ENCODE results near the gene OVCH1.
"Not testable (repeated sequence)": the region's sequence is repeated elsewhere in the genome, so short reads cannot be mapped to it uniquely, and the experiment has no call there.

Gene OVCH1

DNA sequence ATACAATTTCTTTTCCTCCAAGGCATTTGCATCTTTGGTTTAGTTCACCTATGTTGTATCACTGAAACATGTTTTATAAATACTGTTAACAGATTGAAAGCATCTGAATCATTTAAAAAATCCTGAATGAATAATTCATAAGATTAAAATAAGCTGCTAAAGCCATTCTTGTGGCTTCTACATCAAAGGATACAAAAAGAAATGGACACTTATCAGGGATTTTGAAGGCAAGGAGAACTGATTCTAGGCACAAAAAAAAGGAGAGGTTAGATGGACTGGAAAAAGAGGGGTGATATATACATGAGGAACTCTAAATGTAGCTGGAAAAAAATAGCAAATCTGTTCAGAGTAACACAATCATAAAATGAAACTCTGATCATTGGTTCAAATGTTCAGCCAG, 5.8 kb upstream of the OVCH1 start:
- in situ Hi-C loops (cut with MboI; ENCODE audit: low sequenced_read_pairs): loop anchor here (25.0 kb wide), 1 partner anchor 1309 kb away; no protein-coding TSS in a partner anchor

DNA sequence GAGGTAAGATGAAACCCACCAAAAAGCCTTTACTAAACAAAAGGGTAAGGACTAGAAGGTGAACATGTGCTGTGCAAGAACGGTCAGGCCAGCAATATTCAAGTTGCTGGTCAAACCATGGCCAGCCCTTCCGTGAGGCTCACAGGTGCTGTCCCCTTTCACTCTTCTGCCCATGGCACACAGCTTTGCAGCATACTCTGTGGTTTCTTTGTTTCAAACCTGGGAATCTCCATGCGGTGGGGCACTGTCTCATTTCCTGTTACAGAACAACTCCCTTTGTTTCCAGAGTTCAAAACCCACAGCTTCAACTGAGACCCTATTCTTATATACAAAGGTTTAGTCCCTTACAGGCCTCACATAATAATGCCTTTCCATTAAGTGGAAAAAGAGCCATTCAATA, 1.7 kb upstream of the OVCH1 start:
- in situ Hi-C loops (cut with MboI; ENCODE audit: low sequenced_read_pairs): no loop called here

DNA sequence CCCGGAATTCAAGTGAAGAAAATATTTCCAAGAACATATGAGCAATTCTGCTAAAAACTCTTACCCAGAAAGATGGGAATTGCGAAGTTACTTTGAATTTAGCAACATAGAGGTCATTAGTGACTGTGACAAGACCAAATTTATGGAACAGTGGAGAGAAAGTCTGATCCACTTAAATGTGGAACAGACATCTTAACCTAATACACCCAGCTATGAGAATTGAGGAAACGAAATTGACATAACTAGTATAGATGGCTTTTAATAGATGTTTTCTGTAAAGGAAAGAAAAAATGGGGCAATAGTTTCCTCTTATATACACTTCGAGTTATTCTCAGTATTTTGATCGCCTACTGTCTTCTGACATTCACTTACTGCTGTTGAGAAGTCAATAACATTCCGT, 4.6 kb downstream of the OVCH1 start:
- in situ Hi-C loops (cut with MboI; ENCODE audit: low sequenced_read_pairs): no loop called here

DNA sequence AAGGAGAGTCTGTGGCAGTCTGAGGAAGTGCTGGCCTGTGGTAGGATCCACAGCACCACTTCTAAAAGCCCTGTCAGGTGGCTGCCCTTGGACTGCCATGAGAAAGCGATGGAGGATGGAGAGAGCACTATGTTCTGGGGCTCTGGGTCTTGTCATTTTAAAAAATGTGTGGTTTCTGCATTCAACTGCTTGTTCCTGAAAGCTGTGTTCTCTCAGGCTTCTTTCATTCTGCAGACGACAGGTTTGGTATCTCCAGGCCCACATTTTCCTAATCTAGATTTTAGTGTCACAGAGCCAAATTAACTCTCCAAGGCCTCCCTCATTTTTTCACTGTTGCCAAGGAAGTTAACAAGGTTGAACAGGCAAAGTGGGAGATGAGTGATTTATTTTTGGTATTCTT, 10.5 kb downstream of the OVCH1 start:
- in situ Hi-C loops (cut with MboI; ENCODE audit: low sequenced_read_pairs): no loop called here

DNA sequence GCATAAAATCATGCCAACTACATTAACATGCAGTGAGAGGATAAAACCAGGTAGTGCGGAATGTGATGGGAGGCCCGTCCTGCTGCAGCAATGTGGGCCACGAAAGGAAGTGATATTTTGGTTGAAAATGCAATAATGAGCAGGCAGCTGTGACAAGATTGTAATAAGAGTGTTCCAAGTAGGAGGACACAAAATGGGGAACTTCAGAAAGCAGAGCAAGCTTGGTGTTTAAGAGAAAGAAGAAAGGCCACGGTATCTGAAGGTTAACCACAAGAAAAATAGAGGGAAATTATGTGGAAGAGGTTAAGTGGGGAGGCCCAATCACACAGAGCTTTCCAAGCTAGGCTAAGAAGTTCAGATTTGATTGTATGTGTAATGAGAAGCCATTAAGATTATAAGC, 34.3 kb downstream of the OVCH1 start:
- in situ Hi-C loops (cut with MboI; ENCODE audit: low sequenced_read_pairs): no loop called here

DNA sequence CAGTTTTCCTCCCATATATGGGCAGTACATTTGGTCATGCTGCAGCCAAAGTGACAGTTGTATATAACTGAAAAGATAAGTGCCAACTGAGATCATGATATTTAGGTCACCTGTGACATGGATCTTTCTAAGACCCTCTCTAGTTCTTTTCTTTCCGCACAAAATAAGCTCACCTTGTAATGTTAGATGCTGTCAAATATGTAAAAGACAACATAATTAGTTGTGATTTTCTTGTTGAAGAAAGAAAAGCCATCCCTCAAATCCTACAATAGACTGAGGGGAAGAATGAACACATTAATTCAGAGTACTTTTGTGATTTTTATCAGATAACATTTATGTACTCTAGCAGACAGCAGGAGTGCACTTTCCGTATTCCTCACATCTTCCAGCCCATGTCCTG, 37.4 kb downstream of the OVCH1 start:
- in situ Hi-C loops (cut with MboI; ENCODE audit: low sequenced_read_pairs): no loop called here

DNA sequence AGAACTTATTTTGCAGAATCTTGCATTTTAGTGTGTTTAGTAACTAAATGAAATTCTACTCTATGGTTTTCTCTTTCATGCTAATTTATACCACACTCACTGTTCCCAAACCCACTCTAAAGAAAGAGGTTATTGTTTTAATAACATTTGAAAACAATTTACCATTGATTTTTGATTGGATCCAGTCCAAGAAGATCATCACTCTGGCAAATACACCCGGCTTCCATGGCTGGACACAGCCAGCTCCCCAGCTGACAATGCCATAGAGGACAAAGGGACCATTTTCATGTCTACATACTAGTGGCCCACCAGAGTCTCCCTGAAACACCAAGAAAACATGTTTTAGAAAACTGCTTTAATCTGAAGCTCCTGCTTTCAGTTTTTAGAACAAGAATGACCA, 42.4 kb downstream of the OVCH1 start:
- in situ Hi-C loops (cut with MboI; ENCODE audit: low sequenced_read_pairs): no loop called here

DNA sequence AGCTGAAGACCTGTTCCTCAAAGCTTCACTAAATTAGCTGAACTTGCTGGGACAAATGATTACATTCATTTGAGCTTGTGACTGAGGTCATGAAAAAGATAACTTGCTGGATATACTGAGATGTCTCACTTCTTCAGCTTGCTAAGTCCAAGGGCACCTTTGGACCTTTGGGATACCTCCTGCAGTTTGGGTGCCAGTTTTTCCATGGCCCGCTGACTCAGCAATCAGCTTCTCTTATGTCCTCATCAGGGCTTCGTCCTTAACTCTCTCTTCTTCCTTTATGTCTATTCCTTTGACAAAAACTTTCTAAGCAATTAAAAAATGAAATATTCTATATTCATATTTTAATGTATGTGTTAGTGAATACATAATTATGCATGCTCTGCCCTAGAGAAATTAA, 45.6 kb downstream of the OVCH1 start:
- in situ Hi-C loops (cut with MboI; ENCODE audit: low sequenced_read_pairs): no loop called here

DNA sequence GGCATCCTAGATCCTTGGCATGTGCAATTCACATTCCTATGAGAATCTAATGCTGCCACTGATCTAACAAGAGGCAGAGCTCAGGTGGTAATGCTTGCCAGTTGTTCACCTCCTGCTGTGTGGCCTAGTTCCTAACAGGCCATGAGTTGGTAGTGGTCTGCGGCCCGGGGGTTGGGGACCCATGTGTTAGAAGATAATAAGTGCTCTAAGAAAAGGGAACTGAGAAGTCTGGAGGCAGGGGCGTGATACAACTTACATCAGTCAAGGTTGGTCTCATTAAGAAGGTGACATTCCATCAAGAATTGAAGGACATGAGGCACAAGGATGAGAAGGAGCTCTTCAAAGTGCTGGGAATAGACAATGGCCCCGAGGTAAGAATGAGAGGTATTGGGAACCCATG, 49.3 kb downstream of the OVCH1 start:
- in situ Hi-C loops (cut with MboI; ENCODE audit: low sequenced_read_pairs): no loop called here

DNA sequence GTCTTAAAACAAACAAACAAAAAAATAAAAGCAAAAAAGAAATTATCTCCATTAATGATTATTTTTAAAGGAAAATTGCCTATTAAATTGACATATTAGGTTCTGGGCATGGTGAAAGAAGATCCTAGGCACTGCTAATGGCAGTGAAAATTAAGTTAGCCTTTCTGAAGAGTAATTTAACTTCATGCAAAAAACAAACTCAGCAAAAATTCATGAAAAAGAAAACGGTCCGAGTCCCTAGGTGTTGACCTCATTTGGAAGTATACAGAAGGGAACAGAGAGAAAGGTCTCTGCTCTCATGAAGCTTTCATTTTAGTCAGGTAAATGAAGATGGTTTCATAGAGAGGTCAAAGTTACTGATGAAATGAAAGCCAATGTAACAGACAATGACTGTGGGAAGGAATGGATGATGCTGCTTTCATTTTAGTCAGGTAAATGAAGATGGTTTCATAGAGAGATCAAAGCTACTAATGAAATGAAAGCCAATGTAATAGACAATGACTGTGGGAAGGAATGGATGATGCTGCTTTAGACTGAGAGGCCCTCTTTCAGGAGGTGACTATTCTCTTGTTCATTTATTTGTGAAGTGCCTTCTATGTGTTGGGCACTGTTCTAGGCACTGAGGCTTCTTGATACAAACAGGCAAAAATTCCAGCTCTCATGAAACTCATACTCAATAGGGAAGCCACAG, 50.1 kb downstream of the OVCH1 start:
- in situ Hi-C loops (cut with MboI; ENCODE audit: low sequenced_read_pairs): no loop called here

DNA sequence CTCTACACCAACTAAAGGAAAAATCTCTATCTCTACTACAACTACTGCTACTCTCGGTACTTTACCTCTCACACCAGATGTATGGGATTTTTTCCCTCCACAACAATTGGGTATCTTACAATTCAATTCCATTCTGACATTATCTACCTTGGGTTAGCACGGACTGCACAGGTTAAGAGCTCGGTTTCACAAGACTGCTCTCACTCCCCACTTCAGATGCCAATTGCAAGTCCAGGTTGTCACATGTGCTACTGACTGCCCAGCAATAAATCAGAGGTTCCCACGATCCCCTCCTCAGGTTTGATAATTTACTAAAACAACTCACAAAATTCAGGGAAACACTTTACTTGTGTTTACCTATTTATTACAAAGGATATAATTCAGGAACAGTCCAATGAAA, 58.0 kb downstream of the OVCH1 start:
- in situ Hi-C loops (cut with MboI; ENCODE audit: low sequenced_read_pairs): no loop called here

DNA sequence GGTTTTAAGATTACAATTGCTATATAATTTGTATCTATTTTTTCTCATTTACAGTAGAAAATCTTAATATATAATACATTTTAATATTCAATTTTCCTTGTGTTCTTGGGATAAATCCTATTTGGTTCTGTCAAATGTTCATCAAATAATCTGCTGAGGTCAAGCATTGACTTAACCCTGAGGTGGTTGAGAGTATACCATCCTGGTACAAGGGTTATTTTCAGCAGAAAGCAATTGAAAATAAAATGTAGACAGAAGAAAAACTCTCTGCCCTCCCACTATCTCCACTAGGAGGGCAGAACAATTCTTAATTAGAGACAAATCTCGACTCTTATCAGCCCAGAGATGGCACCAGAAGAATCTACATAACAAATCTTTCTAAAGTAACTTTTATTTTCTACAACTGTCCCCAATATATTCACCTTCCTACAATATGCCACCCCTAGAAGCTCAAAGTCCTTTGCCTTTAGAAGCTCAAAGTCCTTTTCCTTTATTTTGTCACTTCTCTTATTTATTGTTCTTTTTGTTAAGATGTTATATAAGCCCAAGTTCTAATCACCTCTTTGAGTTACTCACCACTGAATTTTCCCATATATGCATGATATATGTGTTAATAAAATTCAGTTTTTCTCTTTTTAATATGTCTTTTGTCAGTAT, 58.6 kb downstream of the OVCH1 start:
- in situ Hi-C loops (cut with MboI; ENCODE audit: low sequenced_read_pairs): no loop called here

DNA sequence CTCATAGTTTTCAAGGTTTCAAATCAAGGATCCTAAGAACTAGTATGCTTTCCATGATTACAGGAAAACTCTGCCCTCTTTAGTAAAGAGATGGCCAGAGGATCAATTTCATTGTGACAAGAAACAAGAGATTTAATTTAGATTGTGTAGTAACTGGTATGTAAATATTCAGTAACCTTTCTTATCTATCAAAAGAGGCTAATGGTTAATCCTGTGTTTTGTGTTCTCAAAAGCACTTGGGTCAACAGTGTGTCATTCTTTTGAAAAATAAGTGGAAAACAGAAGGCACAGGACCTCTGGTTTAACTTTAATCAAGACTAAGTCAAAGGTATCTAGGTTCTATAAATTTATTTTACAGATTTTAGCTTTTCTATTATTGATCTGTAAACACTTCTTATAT, 59.9 kb downstream of the OVCH1 start:
- in situ Hi-C loops (cut with MboI; ENCODE audit: low sequenced_read_pairs): no loop called here

DNA sequence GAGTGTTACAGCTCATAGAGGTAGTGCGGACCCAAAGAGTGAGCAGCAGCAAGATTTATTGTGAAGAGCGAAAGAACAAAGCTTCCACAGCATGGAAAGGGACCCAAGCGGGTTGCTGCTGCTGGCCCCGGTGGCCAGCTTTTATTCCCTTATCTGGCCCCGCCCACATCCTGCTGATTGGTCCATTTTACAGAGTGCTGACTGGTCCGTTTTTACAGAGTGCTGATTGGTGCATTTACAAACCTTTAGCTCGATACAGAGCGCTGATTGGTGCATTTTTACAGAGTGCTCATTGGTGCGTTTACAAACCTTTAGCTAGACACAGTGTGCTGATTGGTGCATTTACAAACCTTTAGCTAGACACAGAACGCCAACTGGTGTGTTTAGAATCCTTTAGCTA, 60.7 kb downstream of the OVCH1 start:
- in situ Hi-C loops (cut with MboI; ENCODE audit: low sequenced_read_pairs): not testable (repeated sequence)

DNA sequence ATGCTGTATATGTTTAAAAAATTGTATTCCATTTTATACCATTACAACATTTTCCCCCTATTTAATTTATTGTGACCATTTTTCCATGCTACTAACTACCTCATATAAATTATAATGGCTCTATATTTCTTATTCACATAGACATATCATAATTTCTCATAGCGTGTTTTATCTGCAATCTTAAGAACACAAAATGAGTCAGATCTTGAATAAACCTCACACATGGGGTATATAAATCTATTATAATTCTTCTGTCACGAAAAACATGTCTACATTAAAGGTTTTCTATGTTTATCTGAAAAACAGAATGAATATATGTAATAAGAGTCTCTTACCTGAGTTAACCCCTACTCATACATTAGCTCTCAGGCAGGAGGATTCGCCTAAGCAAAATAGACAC, 66.0 kb downstream of the OVCH1 start:
- in situ Hi-C loops (cut with MboI; ENCODE audit: low sequenced_read_pairs): no loop called here

DNA sequence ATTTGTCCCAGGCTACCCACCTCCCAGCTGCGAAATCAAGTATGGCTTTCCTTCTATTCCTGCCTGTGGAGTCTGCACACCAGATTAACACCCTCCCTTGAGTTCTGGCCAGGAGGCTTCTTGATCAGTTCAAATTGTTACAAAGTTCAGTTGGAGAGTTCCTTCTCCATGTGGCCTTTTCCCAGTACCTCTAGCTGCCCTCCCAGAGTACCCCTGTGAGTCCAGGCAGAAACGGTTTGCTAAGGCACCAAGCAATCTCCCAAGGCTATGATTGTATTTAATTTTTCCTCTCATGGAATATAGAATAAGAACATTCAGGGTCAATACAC, 66.8 kb downstream of the OVCH1 start:
- in situ Hi-C loops (cut with MboI; ENCODE audit: low sequenced_read_pairs): no loop called here

DNA sequence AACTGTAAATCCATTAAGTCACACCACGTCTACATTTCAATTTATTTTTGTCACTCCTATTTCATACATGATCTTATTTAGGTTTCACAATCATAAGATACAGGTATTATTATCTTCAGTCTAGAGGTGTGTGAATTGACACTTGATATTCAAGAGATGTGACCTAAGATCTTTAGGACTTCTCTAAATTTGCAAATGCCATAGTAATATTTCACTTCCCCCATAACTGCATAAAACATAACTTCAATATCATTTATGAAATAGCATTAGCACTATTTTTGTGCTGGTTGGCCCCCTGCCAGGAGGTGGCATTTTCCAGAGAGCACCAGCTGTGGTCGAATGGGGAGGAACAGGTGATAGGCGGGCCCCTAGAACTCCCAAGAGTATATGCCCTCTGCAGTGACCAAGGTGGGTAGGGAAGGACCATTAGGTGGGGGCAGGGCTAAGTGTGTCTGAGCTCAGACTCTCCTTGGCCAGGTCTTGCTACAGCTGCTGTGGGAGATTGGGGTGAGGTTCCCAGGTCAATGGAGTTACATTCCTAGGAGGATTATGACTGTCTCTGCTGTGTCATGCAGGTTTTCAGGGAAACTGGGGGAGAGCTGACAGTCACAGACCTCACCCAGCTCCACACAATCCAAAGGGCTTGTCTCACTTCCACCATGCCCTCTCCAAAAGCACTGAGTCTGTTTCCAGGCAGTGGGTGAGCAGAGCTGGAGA, 67.3 kb downstream of the OVCH1 start:
- in situ Hi-C loops (cut with MboI; ENCODE audit: low sequenced_read_pairs): no loop called here

DNA sequence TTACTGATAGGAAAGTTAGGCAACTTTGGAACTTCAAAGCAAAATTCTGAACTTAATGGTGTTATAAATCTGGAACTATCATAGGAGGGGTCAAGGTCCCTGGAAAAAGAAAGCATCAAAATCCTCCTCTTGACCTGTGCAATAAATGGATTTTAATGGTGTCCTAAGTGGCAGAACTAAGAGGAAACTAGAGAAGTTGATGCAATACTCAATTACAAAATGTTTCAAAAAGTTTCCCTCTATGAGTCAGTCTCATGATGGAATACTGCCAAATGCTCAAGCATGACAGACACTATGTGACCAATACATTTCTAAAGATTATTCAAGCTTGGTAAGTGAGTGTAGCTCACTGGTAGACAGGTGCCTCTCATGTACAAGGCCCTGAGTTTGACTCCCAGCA, 68.9 kb downstream of the OVCH1 start:
- in situ Hi-C loops (cut with MboI; ENCODE audit: low sequenced_read_pairs): no loop called here

DNA sequence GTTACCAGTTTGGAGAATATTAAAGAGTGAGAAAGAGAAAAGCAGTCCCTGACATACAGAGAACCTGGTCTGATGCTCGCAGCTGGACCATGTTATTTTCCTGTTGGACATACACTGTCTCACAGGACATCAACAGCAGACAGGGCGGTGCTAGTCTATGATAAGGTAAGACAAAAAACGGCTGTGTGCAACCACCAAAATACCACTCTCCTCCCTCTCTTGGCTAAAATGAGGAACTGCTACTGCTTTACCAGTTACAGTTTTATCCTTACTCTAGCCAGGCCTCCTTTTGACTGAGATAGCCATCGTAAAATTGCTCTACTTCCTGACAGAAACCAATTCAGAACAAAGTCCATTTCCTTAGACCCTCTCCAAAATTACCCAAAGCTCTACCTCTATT, 69.5 kb downstream of the OVCH1 start:
- in situ Hi-C loops (cut with MboI; ENCODE audit: low sequenced_read_pairs): no loop called here

DNA sequence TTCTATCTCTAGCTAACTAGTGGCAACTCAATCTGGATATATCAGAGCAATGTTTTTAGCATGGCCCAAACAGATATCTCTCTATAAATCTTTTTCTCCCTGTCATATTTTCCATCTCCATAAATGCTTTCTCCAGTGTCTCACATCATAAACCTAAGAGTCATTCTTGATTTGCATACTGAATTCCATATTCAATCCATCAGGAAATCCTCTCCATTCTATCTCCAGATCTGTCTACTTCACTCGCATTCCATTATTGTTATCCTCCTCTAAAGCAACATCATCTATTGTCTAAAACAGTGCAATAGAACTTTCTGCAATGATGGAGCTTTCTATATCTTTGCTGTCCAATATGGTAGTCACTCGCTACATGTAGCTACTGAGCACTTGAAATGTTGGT, 71.0 kb downstream of the OVCH1 start:
- in situ Hi-C loops (cut with MboI; ENCODE audit: low sequenced_read_pairs): no loop called here

DNA sequence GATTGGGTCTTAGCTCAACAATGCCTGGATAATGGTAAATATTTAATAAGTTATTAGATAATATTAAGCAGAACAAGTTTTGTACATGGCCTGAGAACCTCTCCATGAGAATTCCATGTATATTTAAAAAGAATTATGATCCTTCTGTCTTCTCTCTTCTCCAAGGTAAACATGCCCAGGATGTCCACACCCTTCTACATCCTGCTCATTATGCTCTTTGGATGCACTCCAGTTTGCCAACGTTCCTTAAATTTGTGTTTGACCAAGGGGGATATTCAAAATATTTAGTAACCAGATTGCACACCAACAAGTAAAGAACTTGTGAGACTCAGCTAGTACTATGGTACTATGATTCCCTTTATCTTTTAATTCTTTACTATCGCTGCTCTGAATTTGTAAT, 71.8 kb downstream of the OVCH1 start:
- in situ Hi-C loops (cut with MboI; ENCODE audit: low sequenced_read_pairs): no loop called here

DNA sequence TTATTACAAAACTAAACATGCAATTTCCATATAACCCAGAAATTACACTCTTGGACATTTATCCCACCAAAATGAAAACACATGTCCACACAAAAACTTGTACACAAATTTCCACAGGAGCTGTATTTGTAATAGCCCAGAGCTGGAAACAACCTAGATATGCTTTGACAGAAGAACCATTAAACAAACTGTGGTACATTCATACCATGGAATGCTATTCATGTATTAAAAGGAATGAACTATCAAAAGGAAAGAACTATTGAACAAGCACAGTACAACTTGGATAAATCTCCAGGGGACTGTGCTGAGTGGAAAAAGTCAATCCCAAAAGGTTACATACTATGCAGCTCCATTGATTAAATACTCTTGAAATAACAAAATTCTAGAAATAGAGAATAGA, 80.7 kb downstream of the OVCH1 start:
- in situ Hi-C loops (cut with MboI; ENCODE audit: low sequenced_read_pairs): no loop called here
